Ramos (cell line): ENCODE results near the gene RNU2-1.
"Not testable (repeated sequence)": the region's sequence is repeated elsewhere in the genome, so short reads cannot be mapped to it uniquely, and the experiment has no call there.

Source experiments
- in situ Hi-C: fragments of 300-500 bp; cut with MboI; formaldehyde crosslinking; loops from one replicate; pipeline ENCODE4 v1.14.3; 2022; ENCODE audit warnings: low sequenced_read_pairs; ENCODE audit not compliant: unreplicated experiment

RNU2-1 gene

GRCh38 chr17:43233877-43234276 lies at the start of gene RNU2-1:
RNU2-1 (minus strand) TSS chr17:43233977.
- in situ Hi-C loops = not testable (repeated sequence)

GRCh38 chr17:43272914-43273313 lies 39.1 kb upstream of the RNU2-1 start:
- in situ Hi-C loops = not testable (repeated sequence)

GRCh38 chr17:43272483-43272882 lies 38.7 kb upstream of the RNU2-1 start:
- in situ Hi-C loops = not testable (repeated sequence)

DNA sequence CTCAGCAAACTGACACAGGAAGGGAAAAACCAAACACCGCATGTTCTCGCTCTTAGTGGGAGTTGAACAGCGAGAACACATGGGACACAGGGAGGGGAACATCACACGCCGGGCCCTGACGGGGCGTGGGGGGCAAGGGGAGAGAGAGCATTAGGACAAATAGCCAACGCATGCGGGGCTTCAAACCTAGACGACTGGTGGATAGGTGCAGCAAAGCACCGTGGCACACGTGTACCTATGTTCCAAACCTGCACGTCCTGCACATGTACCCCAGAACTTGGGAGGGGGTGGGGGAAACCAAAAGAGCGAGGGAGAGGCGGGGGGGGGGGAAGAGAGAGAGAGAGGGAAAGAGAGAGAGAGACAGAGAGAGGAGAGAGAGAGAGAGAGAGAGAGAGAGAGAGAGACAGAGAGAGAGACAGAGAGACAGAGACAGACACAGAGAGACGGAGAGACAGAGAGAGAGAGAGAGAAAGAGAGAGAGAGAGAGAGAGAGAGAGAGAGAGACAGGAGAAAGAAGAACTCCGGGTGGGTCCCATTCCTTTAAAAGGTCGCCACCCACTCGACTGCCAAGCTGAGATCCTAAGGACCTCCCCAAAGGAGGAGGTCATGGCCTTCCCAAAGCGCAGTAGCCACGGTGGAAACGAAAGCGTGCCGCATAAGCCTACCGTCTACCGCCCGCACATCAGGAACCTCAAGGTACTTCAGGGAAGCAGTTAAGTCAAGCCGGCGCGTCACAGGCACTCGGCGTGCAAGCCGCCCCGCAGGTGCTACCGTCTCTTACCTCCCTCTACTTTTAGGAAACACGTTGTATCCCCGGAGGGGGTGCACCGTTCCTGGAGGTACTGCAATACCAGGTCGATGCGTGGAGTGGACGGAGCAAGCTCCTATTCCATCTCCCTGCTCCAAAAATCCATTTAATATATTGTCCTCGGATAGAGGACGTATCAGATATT lies 37.1 kb upstream of the RNU2-1 start:
- in situ Hi-C loops = not testable (repeated sequence)

GRCh38 chr17:43246456-43246855 lies 12.7 kb upstream of the RNU2-1 start:
- in situ Hi-C loops = not testable (repeated sequence)

DNA sequence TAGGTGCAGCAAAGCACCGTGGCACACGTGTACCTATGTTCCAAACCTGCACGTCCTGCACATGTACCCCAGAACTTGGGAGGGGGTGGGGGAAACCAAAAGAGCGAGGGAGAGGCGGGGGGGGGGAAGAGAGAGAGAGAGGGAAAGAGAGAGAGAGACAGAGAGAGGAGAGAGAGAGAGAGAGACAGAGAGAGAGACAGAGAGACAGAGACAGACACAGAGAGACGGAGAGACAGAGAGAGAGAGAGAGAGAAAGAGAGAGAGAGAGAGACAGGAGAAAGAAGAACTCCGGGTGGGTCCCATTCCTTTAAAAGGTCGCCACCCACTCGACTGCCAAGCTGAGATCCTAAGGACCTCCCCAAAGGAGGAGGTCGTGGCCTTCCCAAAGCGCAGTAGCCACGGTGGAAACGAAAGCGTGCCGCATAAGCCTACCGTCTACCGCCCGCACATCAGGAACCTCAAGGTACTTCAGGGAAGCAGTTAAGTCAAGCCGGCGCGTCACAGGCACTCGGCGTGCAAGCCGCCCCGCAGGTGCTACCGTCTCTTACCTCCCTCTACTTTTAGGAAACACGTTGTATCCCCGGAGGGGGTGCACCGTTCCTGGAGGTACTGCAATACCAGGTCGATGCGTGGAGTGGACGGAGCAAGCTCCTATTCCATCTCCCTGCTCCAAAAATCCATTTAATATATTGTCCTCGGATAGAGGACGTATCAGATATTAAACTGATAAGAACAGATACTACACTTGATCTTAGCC lies 7.0 kb upstream of the RNU2-1 start:
- in situ Hi-C loops = not testable (repeated sequence)

GRCh38 chr17:43239597-43239996 lies 5.8 kb upstream of the RNU2-1 start:
- in situ Hi-C loops = not testable (repeated sequence)

DNA sequence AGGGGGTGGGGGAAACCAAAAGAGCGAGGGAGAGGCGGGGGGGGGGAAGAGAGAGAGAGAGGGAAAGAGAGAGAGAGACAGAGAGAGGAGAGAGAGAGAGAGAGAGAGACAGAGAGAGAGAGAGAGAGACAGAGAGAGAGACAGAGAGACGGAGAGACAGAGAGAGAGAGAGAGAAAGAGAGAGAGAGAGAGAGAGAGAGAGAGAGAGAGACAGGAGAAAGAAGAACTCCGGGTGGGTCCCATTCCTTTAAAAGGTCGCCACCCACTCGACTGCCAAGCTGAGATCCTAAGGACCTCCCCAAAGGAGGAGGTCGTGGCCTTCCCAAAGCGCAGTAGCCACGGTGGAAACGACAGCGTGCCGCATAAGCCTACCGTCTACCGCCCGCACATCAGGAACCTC lies 514 bp downstream of the RNU2-1 start:
- in situ Hi-C loops = not testable (repeated sequence)

- in situ Hi-C loops = not testable (repeated sequence)
These were observed 1.6 kb downstream of the RNU2-1 start for GRCh38 chr17:43232021-43232699.

DNA sequence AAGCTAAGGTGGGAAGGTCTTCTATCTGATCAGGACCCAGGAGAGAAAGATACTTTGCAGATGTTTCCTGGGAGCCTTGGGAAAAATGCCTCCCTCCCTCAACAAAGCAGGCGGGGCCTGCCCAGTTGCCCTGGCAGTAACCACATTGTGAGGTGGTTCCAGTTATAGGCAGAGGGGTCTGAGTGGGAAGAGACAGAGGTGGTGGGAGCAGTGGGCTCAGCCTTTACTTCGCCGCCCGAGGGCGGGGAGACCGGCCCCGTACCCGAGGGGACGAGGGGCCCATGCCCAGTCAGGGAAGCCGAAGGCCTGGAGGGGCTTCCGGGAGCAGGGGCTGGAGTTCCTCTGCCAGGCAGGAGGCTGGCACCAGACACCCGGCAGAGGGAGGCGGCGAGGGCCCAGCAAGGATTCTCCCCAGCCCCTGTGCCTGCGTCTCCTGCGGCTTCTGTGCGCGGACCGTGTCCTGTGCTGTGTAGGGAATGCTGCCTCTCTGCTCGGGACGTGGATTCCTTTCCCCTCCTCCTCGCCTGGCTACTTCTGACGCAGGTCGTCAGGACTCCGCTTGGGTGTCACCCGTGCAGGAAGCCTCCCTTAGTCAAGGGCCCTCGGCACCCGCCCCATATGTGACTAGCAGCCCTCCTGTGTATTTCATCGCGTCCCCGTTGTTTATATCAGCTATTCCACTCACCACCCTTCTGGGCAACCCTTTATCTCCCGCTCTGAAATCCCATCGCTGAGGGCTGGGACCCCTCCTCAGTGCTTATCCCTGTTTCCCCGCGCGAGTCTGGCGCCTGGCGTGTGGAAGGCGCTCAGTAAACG lies 2.4 kb downstream of the RNU2-1 start:
- in situ Hi-C loops = not testable (repeated sequence)

DNA sequence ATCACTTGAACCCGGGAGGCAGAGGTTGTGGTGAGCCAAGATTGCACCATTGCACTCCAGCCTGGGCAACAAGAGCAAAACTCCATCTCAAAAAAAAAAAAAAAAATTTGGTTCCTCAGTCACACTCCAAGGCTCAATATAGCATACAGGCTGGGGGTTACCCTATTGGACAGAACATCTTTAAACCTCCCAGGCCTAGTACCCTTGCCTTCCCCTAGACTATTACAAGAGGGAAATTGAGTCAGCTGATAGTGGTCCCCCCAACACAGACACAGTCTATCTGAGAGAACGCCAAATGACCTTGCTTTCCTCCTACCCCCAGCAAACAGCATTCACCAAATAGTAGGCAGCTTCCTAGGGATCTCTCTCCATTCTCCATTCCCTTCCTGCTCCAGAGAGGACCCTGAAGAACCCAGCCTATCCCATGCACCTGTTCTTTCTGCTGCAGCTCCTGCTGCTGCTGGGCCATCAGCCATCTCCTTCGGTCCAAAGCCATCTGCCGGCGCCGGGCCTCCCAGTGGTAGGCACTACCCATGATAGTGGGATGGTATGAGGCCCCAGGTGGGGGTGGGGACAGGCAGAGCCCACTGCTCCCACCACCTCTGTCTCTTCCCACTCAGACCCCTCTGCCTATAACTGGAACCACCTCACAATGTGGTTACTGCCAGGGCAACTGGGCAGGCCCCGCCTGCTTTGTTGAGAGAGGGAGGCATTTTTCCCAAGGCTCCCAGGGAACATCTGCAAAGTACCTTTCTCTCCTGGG lies 5.6 kb downstream of the RNU2-1 start, which contains the start of gene CCDC200:
Gene CCDC200 (minus strand): TSS at position 604 of the 763 bp plus-strand sequence. CDS start 69 bp downstream, at position 535.
- in situ Hi-C loops = not testable (repeated sequence)

DNA sequence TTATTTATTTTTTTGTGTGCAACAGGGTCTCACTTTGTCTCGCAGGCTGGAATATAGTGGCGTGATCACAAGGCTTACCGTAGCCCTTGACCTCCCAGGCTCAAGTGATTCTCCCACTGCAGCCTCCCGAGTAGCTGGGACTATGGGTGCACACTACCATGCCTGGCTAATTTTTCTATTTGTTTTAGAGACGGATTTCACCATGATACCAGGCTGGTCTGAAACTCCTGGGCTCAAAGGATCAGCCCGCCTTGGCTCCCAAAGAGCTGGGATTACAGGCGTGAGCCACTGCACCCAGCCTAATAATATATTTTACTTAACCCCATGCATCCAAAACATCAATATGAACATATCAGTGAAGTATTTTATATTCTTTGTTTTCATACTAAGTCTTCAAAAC lies 7.4 kb downstream of the RNU2-1 start:
- in situ Hi-C loops = no loop called here

- in situ Hi-C loops = no loop called here
These were observed 9.6 kb downstream of the RNU2-1 start for GRCh38 chr17:43224146-43224705.

- in situ Hi-C loops = no loop called here
These were observed 13.2 kb downstream of the RNU2-1 start for GRCh38 chr17:43220511-43221125.

- in situ Hi-C loops = loop anchor here (5.0 kb wide), 1 partner anchor 102 kb away; no protein-coding TSS in a partner anchor
These were observed 13.9 kb downstream of the RNU2-1 start for GRCh38 chr17:43219746-43220380.

DNA sequence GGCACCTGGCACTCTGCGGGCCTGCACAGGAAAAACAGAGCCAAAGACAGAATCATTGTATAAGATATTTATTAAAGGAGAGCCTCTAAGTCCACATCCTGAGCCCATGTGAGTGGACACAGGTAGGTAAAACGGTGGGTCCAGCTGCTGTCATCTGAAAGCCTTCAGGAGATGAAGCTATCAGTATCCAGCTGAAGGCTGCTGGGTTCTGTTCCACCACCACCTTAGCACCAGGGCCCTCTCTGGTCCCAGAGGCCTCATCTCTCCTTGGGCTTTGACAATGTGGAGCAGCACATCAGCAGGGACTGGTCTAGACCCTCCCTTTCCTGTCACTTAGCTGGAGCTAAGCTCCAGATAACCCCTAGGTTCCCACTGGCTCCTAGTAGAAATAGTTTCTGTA lies 14.8 kb downstream of the RNU2-1 start:
- in situ Hi-C loops = loop anchor here (5.0 kb wide), 1 partner anchor 103 kb away; no protein-coding TSS in a partner anchor

GRCh38 chr17:43217614-43218087 lies 16.1 kb downstream of the RNU2-1 start:
- in situ Hi-C loops = loop anchor here (5.0 kb wide), 1 partner anchor 105 kb away; no protein-coding TSS in a partner anchor
